ENCODE results near the gene SH3PXD2A. TPM values are rescaled to one million over a fixed set of nuclear protein-coding genes. Genes with fewer than 3 reads are reported as not detected.
A peak's percentile ranks its signal among the peaks of the same experiment; 100 is the strongest.

SH3PXD2A gene
- total RNA-seq, 1 experiment from 2014 or later, result 4.5 TPM

- H4K20me1 ChIP-seq (ENCODE audit: control insufficient read depth, insufficient read depth, insufficient read length), result no peaks in the 10 kb centered on the region
- no peak overlapping the region for H3K23ac ChIP-seq (ENCODE audit: insufficient read length, low read depth, low read length)
- no peak overlapping the region for H3K9ac ChIP-seq (ENCODE audit: extremely low read depth, insufficient read length, low read length)
- no peak overlapping the region for H2BK5ac ChIP-seq (ENCODE audit: insufficient read length, low read length)
- H3K4ac ChIP-seq (ENCODE audit: low read depth, low read length), result no peak overlapping the region
- H2BK12ac ChIP-seq (ENCODE audit: insufficient read length, low read depth, low read length), result no peak overlapping the region
- no CpG with 5 or more reads among the region's 8 CpGs for WGBS (ENCODE audit: extremely low coverage, insufficient read length, low lambda C conversion rate)
- no peak overlapping the region for H3K4me2 ChIP-seq (ENCODE audit: insufficient read depth, insufficient read length, low read length)
- Mint-ChIP-seq H3K9me3 (no peaks in the 10 kb centered on the region), H3K36me3 (ENCODE audit: insufficient read depth in 1 of 3, low read depth in 3 of 3) (no peaks in the 10 kb centered on the region), H3K27ac (no peak overlapping the region), H3K4me1 (peaks cover 18 to 36% of the 10 kb centered on the region in 2 experiments), H3K27me3 (ENCODE audit: low read depth) (peaks cover 9% of the 10 kb centered on the region), H3K4me3 (no peak overlapping the region)
- H3K79me2 ChIP-seq (ENCODE audit: insufficient read depth, low read length), result no peaks in the 10 kb centered on the region
- no peak overlapping the region for H4K91ac ChIP-seq (ENCODE audit: insufficient read length, low read depth, low read length)
- H2BK15ac ChIP-seq (ENCODE audit: low read depth, low read length), result no peak overlapping the region
- peaks cover 4% of the 10 kb centered on the region; the same call in 1 of the 2 replicates for H3K4me1 ChIP-seq (ENCODE audit: insufficient read depth, low read length)
- H3K18ac ChIP-seq (ENCODE audit: insufficient read length, low read depth, low read length), result no peak overlapping the region
- H4K5ac ChIP-seq (ENCODE audit: insufficient read length, low read depth, low read length), result no peak overlapping the region
- no peaks in the 10 kb centered on the region for H3K9me3 ChIP-seq (ENCODE audit: control insufficient read depth, low read depth, low read length)
- no peaks in the 10 kb centered on the region for H3K23me2 ChIP-seq (ENCODE audit: insufficient read length, low read depth, low read length, poor library complexity, severe bottlenecking)
- no peak overlapping the region for H2BK120ac ChIP-seq (ENCODE audit: low read depth, low read length, poor library complexity, severe bottlenecking)
- no peak overlapping the region for H2AFZ ChIP-seq (ENCODE audit: low read length)
- TF ChIP-seq CTCF (conservative IDR thresholded peaks at IDR 0.05), result no peak
- no peaks in the 10 kb centered on the region for H3K27me3 ChIP-seq (ENCODE audit: insufficient read depth, low read length)
- H3K14ac ChIP-seq (ENCODE audit: insufficient read depth, low read length), result no peak overlapping the region
- no peak overlapping the region for H3T11ph ChIP-seq (ENCODE audit: low read length)
- no peaks in the 10 kb centered on the region for H3K79me1 ChIP-seq (ENCODE audit: insufficient read depth, low read depth, low read length, poor library complexity, severe bottlenecking)
- H3K56ac ChIP-seq (ENCODE audit: insufficient read length, low read depth, low read length), result no peak overlapping the region
- peak; percentile 27 for DNase-seq
- H4K8ac ChIP-seq (replicated peaks; ENCODE audit: insufficient read length, low read depth, low read length), result no peak overlapping the region
- no peak overlapping the region for H3K27ac ChIP-seq (ENCODE audit: insufficient read length, low read depth, low read length)
- no peak overlapping the region for H2AK5ac ChIP-seq (ENCODE audit: insufficient read length, low read length)
- no peak overlapping the region for H2BK20ac ChIP-seq (ENCODE audit: low read depth, low read length, poor library complexity, severe bottlenecking)
These were observed 310.6 kb downstream of the SH3PXD2A start for GRCh38 chr10:103544657-103545310.

Other genes starting within 250 kb of the SH3PXD2A start
- 10.8 and 11.3 TPM in 2 replicates for gene STN1, start 62.6 kb upstream of the SH3PXD2A start, total RNA-seq (2021)
- 18.4 and 21.0 TPM in 2 replicates for gene SLK, start 111.6 kb upstream of the SH3PXD2A start, total RNA-seq (2021)
- gene COL17A1, start 230.3 kb upstream of the SH3PXD2A start, total RNA-seq (2021), result 1.9 TPM in 2 replicates

Data from H9 (cell line).